NCI-H510A (cell line): Measurements from ENCODE around the gene ITFG1.

Source experiments
- DNase-seq: peaks from one replicate; lab custom pipeline; 2025; lab: John Stamatoyannopoulos, UW

ITFG1 gene

GRCh38 chr16:47323241-47323640, 137.6 kb downstream of the ITFG1 start:
- DNase-seq = no peak

GRCh38 chr16:47320546-47321310, 140.1 kb downstream of the ITFG1 start:
- DNase-seq = no peak

- no peak for DNase-seq
Measured at GRCh38 chr16:47317465-47318240, 143.2 kb downstream of the ITFG1 start.

- no peak for DNase-seq
Measured at GRCh38 chr16:47316442-47317015, 144.3 kb downstream of the ITFG1 start.

- no peak for DNase-seq
Measured at GRCh38 chr16:47311738-47312505, 148.9 kb downstream of the ITFG1 start.

- DNase-seq = no peak
Measured at GRCh38 chr16:47310792-47311211, 150.1 kb downstream of the ITFG1 start.

- DNase-seq = no peak
Measured at GRCh38 chr16:47309581-47310312, 151.1 kb downstream of the ITFG1 start.

GRCh38 chr16:47308601-47309000, 152.3 kb downstream of the ITFG1 start:
- DNase-seq = no peak

GRCh38 chr16:47304563-47304962, 156.3 kb downstream of the ITFG1 start:
- DNase-seq = no peak

- no peak for DNase-seq
Measured at GRCh38 chr16:47299587-47299986, 161.3 kb downstream of the ITFG1 start.

- no peak for DNase-seq
Measured at GRCh38 chr16:47284999-47285398, 175.9 kb downstream of the ITFG1 start.

GRCh38 chr16:47278306-47278970, 182.4 kb downstream of the ITFG1 start:
- no peak for DNase-seq

- no peak for DNase-seq
Measured at GRCh38 chr16:47276522-47276921, 184.3 kb downstream of the ITFG1 start.

GRCh38 chr16:47262938-47263337, 197.9 kb downstream of the ITFG1 start:
- DNase-seq = no peak

- DNase-seq = no peak
Measured at GRCh38 chr16:47260503-47260902, 200.4 kb downstream of the ITFG1 start.

- no peak for DNase-seq
Measured at GRCh38 chr16:47258874-47259461, 201.9 kb downstream of the ITFG1 start.

GRCh38 chr16:47254756-47255155, 206.1 kb downstream of the ITFG1 start:
- DNase-seq = no peak

- DNase-seq = no peak
Measured at GRCh38 chr16:47250983-47251382, 209.9 kb downstream of the ITFG1 start.

- no peak for DNase-seq
Measured at GRCh38 chr16:47247690-47248089, 213.2 kb downstream of the ITFG1 start.

GRCh38 chr16:47244206-47244605, 216.7 kb downstream of the ITFG1 start:
- no peak for DNase-seq

- DNase-seq = no peak
Measured at GRCh38 chr16:47241061-47241460, 219.8 kb downstream of the ITFG1 start.
